H9 (cell line): Measurements from ENCODE around the gene DCP1B. TPM values are rescaled to one million over a fixed set of nuclear protein-coding genes. Genes with fewer than 3 reads are reported as not detected.

Experiments
- DNase-seq: peaks from one replicate; pipeline ENCODE4 v3.0.0-alpha.2; 2017
- H2AFZ ChIP-seq: one replicate; pipeline ENCODE4 v1.6.1; 2013; ENCODE audit warnings: mild to moderate bottlenecking, low read length, control low read depth, moderate library complexity
- H2AK5ac ChIP-seq: 2 replicates; pipeline ENCODE4 v1.6.1; 2013; ENCODE audit warnings: low read length, control low read depth, mixed read lengths; ENCODE audit not compliant: insufficient read length
- H2BK120ac ChIP-seq: one replicate; pipeline ENCODE4 v1.6.1; 2013; ENCODE audit warnings: low read depth, mild to moderate bottlenecking, low read length, control low read depth, inconsistent platforms; ENCODE audit not compliant: poor library complexity, severe bottlenecking
- H2BK12ac ChIP-seq: 2 replicates; pipeline ENCODE4 v1.6.1; 2013; ENCODE audit warnings: low read length, control low read depth, mixed read lengths, low read depth; ENCODE audit not compliant: insufficient read length
- H2BK15ac ChIP-seq: 2 replicates; pipeline ENCODE4 v1.6.1; 2013; ENCODE audit warnings: low read depth, low read length, control low read depth
- H2BK20ac ChIP-seq: one replicate; pipeline ENCODE4 v1.6.1; 2013; ENCODE audit warnings: low read depth, mild to moderate bottlenecking, low read length, control low read depth, inconsistent platforms; ENCODE audit not compliant: poor library complexity, severe bottlenecking
- H2BK5ac ChIP-seq: 2 replicates; pipeline ENCODE4 v1.6.1; 2013; ENCODE audit warnings: low read length, control low read depth, mixed read lengths; ENCODE audit not compliant: insufficient read length
- H3K14ac ChIP-seq: 2 replicates; pipeline ENCODE4 v1.6.1; 2013; ENCODE audit warnings: low read length, control low read depth; ENCODE audit not compliant: insufficient read depth
- H3K18ac ChIP-seq: 2 replicates; pipeline ENCODE4 v1.6.1; 2013; ENCODE audit warnings: low read depth, mild to moderate bottlenecking, mixed read lengths, low read length, control low read depth; ENCODE audit not compliant: insufficient read length
- H3K23ac ChIP-seq: 2 replicates; pipeline ENCODE4 v1.6.1; 2013; ENCODE audit warnings: low read length, control low read depth, mixed read lengths, low read depth; ENCODE audit not compliant: insufficient read length
- H3K23me2 ChIP-seq: 2 replicates; pipeline ENCODE4 v1.6.1; 2013; ENCODE audit warnings: low read depth, mild to moderate bottlenecking, mixed read lengths, low read length, control low read depth; ENCODE audit not compliant: insufficient read length, poor library complexity, severe bottlenecking
- H3K27ac ChIP-seq: 2 replicates; pipeline ENCODE4 v1.5.1; 2013; ENCODE audit warnings: low read length, control low read depth, mixed read lengths, low read depth; ENCODE audit not compliant: insufficient read length
- H3K27me3 ChIP-seq: 2 replicates; pipeline ENCODE4 v1.6.1; 2013; ENCODE audit warnings: low read length, control low read depth, inconsistent platforms; ENCODE audit not compliant: insufficient read depth
- H3K4ac ChIP-seq: 2 replicates; pipeline ENCODE4 v1.6.1; 2013; ENCODE audit warnings: low read depth, mild to moderate bottlenecking, control low read depth, inconsistent platforms, low read length, moderate library complexity
- H3K4me1 ChIP-seq: 2 replicates; pipeline ENCODE4 v1.6.1; 2013; ENCODE audit warnings: low read length, control low read depth, inconsistent platforms; ENCODE audit not compliant: insufficient read depth
- H3K4me2 ChIP-seq: 2 replicates; pipeline ENCODE4 v1.6.1; 2013; ENCODE audit warnings: low read length, control low read depth, mixed read lengths; ENCODE audit not compliant: insufficient read length, insufficient read depth
- H3K56ac ChIP-seq: 2 replicates; pipeline ENCODE4 v1.6.1; 2013; ENCODE audit warnings: low read depth, mild to moderate bottlenecking, mixed read lengths, low read length, control low read depth; ENCODE audit not compliant: insufficient read length
- H3K79me1 ChIP-seq: 2 replicates; pipeline ENCODE4 v1.6.1; 2013; ENCODE audit warnings: low read depth, mild to moderate bottlenecking, moderate library complexity, low read length, control low read depth, inconsistent platforms; ENCODE audit not compliant: insufficient read depth, poor library complexity, severe bottlenecking
- H3K79me2 ChIP-seq: 2 replicates; pipeline ENCODE4 v1.6.1; 2013; ENCODE audit warnings: low read length, control low read depth, inconsistent platforms; ENCODE audit not compliant: insufficient read depth
- H3K9ac ChIP-seq: 2 replicates; pipeline ENCODE4 v1.6.1; 2013; ENCODE audit warnings: low read length, control low read depth, mixed read lengths; ENCODE audit not compliant: insufficient read length; ENCODE audit errors: extremely low read depth
- H3K9me3 ChIP-seq: one replicate; pipeline ENCODE4 v1.6.1; 2013; ENCODE audit warnings: low read depth, low read length, inconsistent platforms; ENCODE audit not compliant: control insufficient read depth
- H3T11ph ChIP-seq: one replicate; pipeline ENCODE4 v1.6.1; 2013; ENCODE audit warnings: mild to moderate bottlenecking, low read length, control low read depth, inconsistent platforms
- H4K20me1 ChIP-seq: one replicate; pipeline ENCODE4 v1.6.1; 2013; ENCODE audit not compliant: control insufficient read depth, insufficient read length, insufficient read depth
- H4K5ac ChIP-seq: 2 replicates; pipeline ENCODE4 v1.6.1; 2013; ENCODE audit warnings: low read depth, mild to moderate bottlenecking, mixed read lengths, low read length, control low read depth; ENCODE audit not compliant: insufficient read length
- H4K8ac ChIP-seq: replicated peaks from 2 replicates; pipeline ENCODE4 v1.6.1; 2013; ENCODE audit warnings: low read length, control low read depth, mixed read lengths, low read depth; ENCODE audit not compliant: insufficient read length
- H4K91ac ChIP-seq: 2 replicates; pipeline ENCODE4 v1.6.1; 2013; ENCODE audit warnings: low read depth, mild to moderate bottlenecking, moderate library complexity, mixed read lengths, low read length, control low read depth; ENCODE audit not compliant: insufficient read length
- H3K27ac Mint-ChIP-seq, 3 experiments: 2 replicates in 2 of 3; 3 replicates in 1 of 3; pipeline ENCODE4 v1.8.0; 2020 to 2021; ENCODE audit warnings: mixed read lengths in 3 of 3, mild to moderate bottlenecking in 1 of 3, moderate library complexity in 1 of 3
- H3K27me3 Mint-ChIP-seq: 2 replicates; pipeline ENCODE4 v1.8.0; 2021; ENCODE audit warnings: low read depth, mild to moderate bottlenecking, moderate library complexity, mixed read lengths
- H3K36me3 Mint-ChIP-seq, 3 experiments: 2 replicates in 2 of 3; 3 replicates in 1 of 3; pipeline ENCODE4 v1.8.0; 2020 to 2021; ENCODE audit warnings: low read depth in 3 of 3, mixed read lengths in 3 of 3; ENCODE audit not compliant: insufficient read depth in 1 of 3
- H3K4me1 Mint-ChIP-seq, 2 experiments: 2 replicates each; pipeline ENCODE4 v1.8.0; 2020; ENCODE audit warnings: mixed read lengths in 2 of 2
- H3K4me3 Mint-ChIP-seq, 2 experiments: 2 replicates in 1 of 2; 3 replicates in 1 of 2; pipeline ENCODE4 v1.8.0; 2020 to 2021; ENCODE audit warnings: mild to moderate bottlenecking in 2 of 2, mixed read lengths in 2 of 2, moderate library complexity in 1 of 2
- H3K9me3 Mint-ChIP-seq, 2 experiments: 2 replicates in 1 of 2; 3 replicates in 1 of 2; pipeline ENCODE4 v1.8.0; 2020; ENCODE audit warnings: mild to moderate bottlenecking in 2 of 2, mixed read lengths in 2 of 2, moderate library complexity in 1 of 2
- WGBS: extraction: QIAGEN DNeasy Blood & Tissue Kit; methylation state at CpG from one replicate; pipeline ENCODE4 v1.1.7; 2013; ENCODE audit warnings: missing lambda C conversion rate, low lambda C conversion rate, mixed read lengths; ENCODE audit not compliant: insufficient read length; ENCODE audit errors: extremely low coverage; 5-methylcytosine and 5-hydroxymethylcytosine counted together
- total RNA-seq: library from RNA; stranded (reverse); gene quantifications from 2 replicates; pipeline ENCODE4 v1.2.1, GENCODE V29; 2021
- TF ChIP-seq, protein P1 (sequence below): fragments of 200-600 bp; sonication (generic); conservative IDR thresholded peaks from 3 replicates; pipeline ENCODE4 v1.8.0; 2021; ENCODE audit warnings: antibody characterized with exemption, mild to moderate bottlenecking

The DCP1B gene
- total RNA-seq, 1 experiment from 2014 or later: 11.2 TPM

DNA sequence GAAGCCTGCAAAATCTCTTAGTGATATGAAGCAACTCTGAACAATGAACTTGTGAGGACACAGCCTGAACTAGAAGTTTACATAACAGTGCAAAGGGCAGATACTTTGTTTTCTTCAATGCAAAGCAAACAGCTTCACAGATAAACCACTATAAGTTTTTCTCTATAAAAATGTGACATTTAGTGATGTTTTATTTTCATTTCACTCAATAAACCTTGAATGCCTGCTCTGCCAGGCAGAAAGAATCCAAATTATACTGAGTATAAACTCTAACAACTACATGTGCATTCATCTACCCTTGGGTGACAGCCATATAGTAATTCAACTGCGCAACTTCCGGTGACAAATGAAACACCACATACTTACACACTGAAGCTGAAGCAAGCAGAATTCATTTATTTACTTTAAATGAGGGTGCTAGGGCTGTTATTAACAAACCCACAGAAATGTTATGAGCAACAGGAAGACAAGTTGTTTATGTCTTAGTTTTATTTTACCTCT lies 10.3 kb downstream of the DCP1B start:
- no CpG with 5 or more reads among the region's 2 CpGs for WGBS
- Mint-ChIP-seq H3K36me3 (peaks cover 14 to 33% (median 25%) of the 10 kb centered on the region in 3 experiments; a peak in 6 of 7 replicates), H3K4me1 (peaks cover 45 to 47% of the 10 kb centered on the region in 2 experiments), H3K27ac (no peak overlapping the region; a peak in 2 of 7 replicates), H3K9me3 (no peaks in the 10 kb centered on the region), H3K4me3 (no peak overlapping the region), H3K27me3 (no peaks in the 10 kb centered on the region)
- H4K20me1 ChIP-seq: no peaks in the 10 kb centered on the region
- no peak overlapping the region for H3K14ac ChIP-seq
- H3K4me2 ChIP-seq: no peak overlapping the region
- H3K79me1 ChIP-seq: peaks cover 1% of the 10 kb centered on the region
- H3T11ph ChIP-seq: no peak overlapping the region
- H2BK15ac ChIP-seq: no peak overlapping the region
- no peak overlapping the region for H2BK5ac ChIP-seq
- H4K8ac ChIP-seq: no peak overlapping the region
- H3K9me3 ChIP-seq: no peaks in the 10 kb centered on the region
- no peak overlapping the region for H2AFZ ChIP-seq
- H3K23me2 ChIP-seq: no peaks in the 10 kb centered on the region
- H3K9ac ChIP-seq: no peak overlapping the region
- H3K27ac ChIP-seq: no peak overlapping the region
- H3K4me1 ChIP-seq: peaks cover 8% of the 10 kb centered on the region
- no peak overlapping the region for H4K91ac ChIP-seq
- H2AK5ac ChIP-seq: no peak overlapping the region
- H3K56ac ChIP-seq: no peak overlapping the region
- TF ChIP-seq, protein P1, sequence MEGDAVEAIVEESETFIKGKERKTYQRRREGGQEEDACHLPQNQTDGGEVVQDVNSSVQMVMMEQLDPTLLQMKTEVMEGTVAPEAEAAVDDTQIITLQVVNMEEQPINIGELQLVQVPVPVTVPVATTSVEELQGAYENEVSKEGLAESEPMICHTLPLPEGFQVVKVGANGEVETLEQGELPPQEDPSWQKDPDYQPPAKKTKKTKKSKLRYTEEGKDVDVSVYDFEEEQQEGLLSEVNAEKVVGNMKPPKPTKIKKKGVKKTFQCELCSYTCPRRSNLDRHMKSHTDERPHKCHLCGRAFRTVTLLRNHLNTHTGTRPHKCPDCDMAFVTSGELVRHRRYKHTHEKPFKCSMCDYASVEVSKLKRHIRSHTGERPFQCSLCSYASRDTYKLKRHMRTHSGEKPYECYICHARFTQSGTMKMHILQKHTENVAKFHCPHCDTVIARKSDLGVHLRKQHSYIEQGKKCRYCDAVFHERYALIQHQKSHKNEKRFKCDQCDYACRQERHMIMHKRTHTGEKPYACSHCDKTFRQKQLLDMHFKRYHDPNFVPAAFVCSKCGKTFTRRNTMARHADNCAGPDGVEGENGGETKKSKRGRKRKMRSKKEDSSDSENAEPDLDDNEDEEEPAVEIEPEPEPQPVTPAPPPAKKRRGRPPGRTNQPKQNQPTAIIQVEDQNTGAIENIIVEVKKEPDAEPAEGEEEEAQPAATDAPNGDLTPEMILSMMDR: no peak
- no peak overlapping the region for H3K18ac ChIP-seq
- H3K27me3 ChIP-seq: no peaks in the 10 kb centered on the region
- no peaks in the 10 kb centered on the region for H3K79me2 ChIP-seq
- H3K23ac ChIP-seq: no peak overlapping the region
- H4K5ac ChIP-seq: no peak overlapping the region
- H2BK120ac ChIP-seq: no peak overlapping the region
- H2BK20ac ChIP-seq: no peak overlapping the region
- H2BK12ac ChIP-seq: no peak overlapping the region
- no peak for DNase-seq
- H3K4ac ChIP-seq: no peak overlapping the region
